Activated gamma-delta T cell treated with Interleukin-2 at 50 U/mL for 16 hours (primary cell): ENCODE measurements around the gene DHRS7C.
"Not testable (repeated sequence)": the region's sequence is repeated elsewhere in the genome, so short reads cannot be mapped to it uniquely, and the experiment has no call there.

Experiments used
- DNase-seq: peaks from one replicate; pipeline ENCODE4 v3.0.0-alpha.2; 2020

Gene DHRS7C

DNA sequence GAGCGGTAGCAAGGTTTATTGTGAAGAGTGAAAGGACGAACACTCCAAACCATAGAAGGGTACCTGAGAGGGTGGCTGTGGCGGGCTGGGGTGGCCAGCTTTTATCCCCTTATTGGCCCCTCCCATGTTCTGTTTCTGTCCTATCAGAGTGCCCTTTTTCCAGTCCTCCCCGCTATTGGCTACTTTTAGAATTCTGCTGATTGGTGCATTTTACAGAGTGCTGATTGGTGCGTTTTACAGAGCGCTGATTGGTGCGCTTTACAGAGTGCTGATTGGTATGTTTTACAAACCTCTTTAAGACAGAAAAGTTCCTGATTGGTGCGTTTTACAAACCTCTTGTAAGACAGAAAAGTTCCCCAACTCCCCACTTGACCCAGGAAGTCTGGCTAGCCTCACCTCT, 18.0 kb upstream of the DHRS7C start:
- DNase-seq: no peak

GRCh38 chr17:9806699-9807098, 15.3 kb upstream of the DHRS7C start:
- DNase-seq: no peak

DNA sequence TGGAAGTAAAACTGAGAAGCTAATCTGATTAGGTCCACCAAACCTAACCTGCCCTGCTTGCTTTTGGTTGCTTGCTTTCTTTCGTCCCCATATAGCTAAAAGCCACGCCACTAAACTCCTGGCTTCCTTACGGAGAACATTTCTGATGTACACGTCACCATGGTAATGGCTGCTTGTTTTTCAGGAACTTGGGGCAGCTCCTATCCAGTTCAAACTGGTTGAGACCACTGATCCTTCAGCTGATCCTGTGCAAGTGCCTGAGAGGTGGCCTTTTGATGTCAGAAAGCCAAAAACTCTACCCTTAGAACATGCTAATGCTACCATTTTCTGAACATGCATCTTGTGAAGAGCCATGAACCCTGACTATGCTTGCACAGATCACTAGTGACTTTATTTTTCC, 14.4 kb upstream of the DHRS7C start:
- no peak for DNase-seq

- DNase-seq: no peak
Measured at GRCh38 chr17:9802697-9803096, 11.3 kb upstream of the DHRS7C start.

GRCh38 chr17:9802294-9802693, 10.9 kb upstream of the DHRS7C start:
- DNase-seq: no peak

DNA sequence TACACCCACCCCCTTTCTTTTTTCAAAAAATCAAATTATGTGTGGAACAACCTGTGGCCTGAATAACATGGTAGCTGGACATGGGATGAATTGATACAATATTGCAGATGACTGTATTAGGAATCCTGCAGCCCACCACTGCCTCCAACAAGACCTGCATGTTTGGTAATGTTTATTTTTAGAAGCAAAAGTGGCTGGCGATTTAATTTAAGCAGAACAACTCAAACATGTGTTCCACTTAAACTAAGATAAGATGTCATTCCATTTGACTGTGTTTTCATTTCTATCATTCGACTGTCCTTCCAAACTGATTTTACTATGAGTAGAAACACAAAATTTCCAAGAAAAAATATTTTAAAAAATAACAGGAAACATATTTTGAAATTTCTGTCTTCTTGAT, 10.1 kb upstream of the DHRS7C start:
- DNase-seq: no peak

DNA sequence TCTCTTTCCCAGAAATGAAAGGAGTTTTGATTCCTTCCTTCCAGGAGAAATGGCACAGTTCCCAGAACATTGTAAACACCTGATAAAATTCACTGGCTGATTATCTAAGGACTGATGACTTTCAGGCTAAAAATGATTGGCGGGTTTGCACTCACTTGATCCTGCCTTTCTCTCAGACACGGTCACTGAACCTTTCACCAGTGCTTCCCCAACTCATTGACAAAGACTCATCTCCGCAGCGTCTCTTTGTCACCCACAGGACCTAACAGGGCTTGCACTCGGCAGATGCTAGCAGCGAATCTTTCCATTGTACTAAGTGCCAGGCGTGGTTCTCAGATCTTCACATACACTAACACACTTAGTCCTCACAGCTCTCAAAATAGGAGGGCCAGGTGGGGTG, 7.3 kb upstream of the DHRS7C start:
- DNase-seq: no peak

DNA sequence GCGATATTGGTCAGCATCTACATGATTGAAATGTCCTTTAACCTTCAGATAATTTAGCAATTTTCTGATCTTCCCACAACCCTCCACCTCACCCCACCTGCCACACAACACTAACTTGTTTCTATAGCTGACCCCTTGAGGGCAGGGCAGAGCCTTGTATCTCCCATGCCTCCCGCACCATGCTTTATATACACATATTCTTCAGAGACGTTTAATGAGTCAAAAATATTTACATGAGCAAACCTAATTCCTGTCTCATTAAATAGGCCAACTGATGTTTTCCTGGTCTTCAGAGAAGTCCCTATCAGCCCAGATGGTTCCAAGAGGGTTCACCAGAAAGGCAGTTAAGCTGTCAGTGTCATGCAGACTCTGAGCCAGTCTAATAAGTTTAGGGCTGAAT, 6.6 kb upstream of the DHRS7C start:
- no peak for DNase-seq

DNA sequence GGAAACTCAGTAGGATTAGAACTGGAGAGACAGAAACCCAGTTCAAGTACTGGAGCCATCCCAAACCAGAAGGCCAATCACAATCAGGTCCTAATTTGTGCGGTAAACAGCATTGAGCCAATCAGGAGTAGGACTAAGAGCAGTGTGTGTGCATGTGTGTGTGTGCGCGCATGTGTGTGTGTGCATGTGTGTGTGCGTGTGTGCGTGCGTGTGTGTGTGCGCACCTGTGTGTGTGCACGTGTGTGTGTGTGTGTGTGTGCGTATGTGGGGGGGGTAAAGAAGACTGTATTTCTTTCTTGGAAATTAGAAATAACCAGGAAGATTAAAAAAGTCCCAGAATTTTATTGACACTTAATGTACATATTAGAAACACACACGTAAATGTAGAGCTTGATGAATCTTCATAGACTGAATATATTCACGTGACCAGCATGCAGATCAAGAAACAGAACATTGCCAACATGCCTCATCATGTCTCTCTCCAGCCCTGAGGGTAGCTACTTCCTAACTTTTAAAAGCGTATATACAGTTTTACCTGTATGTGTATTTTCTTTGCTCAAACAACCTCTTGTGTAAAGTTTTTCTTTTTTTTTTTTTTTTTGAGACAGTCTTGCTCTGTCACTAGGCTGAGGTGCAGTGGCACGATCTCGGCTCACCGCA, 919 bp upstream of the DHRS7C start:
- DNase-seq: no peak

GRCh38 chr17:9790316-9790715, 1.1 kb downstream of the DHRS7C start:
- no peak for DNase-seq

- no peak for DNase-seq
Measured at GRCh38 chr17:9788601-9789000, 2.8 kb downstream of the DHRS7C start.

GRCh38 chr17:9784544-9784943, 6.8 kb downstream of the DHRS7C start:
- no peak for DNase-seq

DNA sequence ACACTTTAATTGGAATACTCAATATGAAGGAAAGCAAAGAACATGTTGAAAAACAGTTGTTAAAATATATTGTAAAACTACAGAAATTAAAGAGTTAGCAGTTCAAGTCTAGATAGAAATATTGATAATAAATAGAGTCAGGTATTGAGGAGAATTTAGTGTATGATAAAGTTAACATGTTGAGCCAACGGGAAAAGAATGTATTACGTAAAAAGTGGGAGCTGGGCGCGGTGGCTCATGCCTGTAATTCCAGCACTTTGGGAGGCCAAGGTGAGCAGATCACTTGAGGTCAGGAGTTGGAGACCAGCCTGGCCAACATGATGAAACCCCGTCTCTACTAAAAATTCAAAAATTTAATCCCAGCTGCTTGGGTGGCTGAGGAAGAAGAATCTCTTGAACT, 7.9 kb downstream of the DHRS7C start:
- DNase-seq: not testable (repeated sequence)

GRCh38 chr17:9783050-9783449, 8.3 kb downstream of the DHRS7C start:
- DNase-seq: no peak

DNA sequence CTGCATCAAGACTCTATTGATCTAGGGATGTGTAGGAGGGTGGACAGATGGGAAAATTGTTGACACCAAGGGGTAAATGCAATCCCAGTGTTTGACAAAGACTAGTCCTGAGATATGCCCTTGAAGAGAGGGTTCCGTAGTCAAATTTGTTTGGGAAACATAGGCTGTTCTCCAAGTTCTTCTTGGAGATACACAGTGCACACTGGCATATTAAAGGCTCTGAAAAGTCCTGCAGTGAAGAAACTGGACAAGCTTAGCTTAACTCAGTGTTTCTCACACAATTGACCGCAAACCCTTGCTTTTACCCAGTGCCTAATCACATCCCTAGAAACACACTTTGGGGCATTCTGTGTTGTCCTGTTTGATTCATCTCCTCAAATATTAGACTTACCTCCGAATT, 10.8 kb downstream of the DHRS7C start:
- DNase-seq: no peak

DNA sequence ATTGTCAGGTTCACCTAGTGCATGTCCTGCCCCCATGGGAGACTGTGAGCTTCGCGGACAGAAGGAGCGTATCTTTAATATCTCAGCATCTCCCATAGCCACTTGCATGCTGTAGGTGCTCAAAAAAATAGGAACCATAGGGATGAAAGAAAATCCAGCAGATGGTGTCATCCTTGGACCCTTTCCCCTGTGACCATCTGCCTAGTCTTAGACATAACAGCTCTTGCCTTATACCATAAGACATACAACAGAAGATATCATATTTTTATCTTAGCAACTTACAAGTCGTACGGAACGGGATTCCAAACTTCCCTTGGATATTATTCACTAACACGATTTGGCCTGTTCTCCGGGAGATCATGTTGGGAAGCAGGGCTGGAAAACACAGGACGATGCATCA, 14.5 kb downstream of the DHRS7C start:
- DNase-seq: no peak

GRCh38 chr17:9772658-9773057, 18.7 kb downstream of the DHRS7C start:
- DNase-seq: no peak

GRCh38 chr17:9771465-9771864, 19.9 kb downstream of the DHRS7C start:
- no peak for DNase-seq

- no peak for DNase-seq
Measured at GRCh38 chr17:9769036-9769695, 22.2 kb downstream of the DHRS7C start.

GRCh38 chr17:9768381-9768934, 22.9 kb downstream of the DHRS7C start:
- no peak for DNase-seq

GRCh38 chr17:9767432-9767991, 23.9 kb downstream of the DHRS7C start:
- no peak for DNase-seq

- no peak for DNase-seq
Measured at GRCh38 chr17:9766970-9767369, 24.4 kb downstream of the DHRS7C start.

DNA sequence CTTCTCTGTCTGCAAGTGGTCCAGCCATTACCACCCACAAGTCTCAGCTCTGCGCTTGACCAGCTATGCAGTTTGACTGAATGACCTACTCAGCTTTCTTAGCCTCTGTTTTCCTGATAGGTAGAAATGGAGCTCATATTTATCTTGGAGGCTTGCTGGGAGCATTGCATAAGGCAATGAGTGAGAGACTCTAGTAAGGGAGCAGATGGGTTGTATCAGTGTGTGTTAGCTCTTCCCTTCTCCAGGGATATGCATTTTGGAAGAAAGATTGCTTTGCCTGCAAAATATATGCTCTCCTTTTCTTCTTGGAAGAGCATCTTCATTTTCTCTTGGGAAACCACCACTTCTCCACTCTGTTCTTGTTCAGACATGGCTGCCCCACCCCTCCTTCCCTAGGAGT, 26.1 kb downstream of the DHRS7C start:
- no peak for DNase-seq

- DNase-seq: no peak
Measured at GRCh38 chr17:9763643-9764042, 27.7 kb downstream of the DHRS7C start.
